Measurements from ENCODE around the gene ZPR1.

- no peak for TF ChIP-seq CTCF (IDR thresholded peaks at IDR 0.05)
- no peak for TF ChIP-seq EZH2 (IDR thresholded peaks at IDR 0.05; ENCODE audit: borderline replicate concordance, insufficient read depth, low read depth, low read length, poor library complexity, severe bottlenecking)
These were observed 13.2 kb downstream of the ZPR1 start for GRCh38 chr11:116774661-116775060.
